GM20431 (cell line): ENCODE data around the gene ATOH8.

Experiments used
- in situ Hi-C: fragments of 300-500 bp; cut with MseI, MboI; formaldehyde crosslinking; loops from one replicate; pipeline ENCODE4 v1.15.0; 2020; ENCODE audit warnings: low sequenced_read_pairs; ENCODE audit not compliant: unreplicated experiment

Gene ATOH8

DNA sequence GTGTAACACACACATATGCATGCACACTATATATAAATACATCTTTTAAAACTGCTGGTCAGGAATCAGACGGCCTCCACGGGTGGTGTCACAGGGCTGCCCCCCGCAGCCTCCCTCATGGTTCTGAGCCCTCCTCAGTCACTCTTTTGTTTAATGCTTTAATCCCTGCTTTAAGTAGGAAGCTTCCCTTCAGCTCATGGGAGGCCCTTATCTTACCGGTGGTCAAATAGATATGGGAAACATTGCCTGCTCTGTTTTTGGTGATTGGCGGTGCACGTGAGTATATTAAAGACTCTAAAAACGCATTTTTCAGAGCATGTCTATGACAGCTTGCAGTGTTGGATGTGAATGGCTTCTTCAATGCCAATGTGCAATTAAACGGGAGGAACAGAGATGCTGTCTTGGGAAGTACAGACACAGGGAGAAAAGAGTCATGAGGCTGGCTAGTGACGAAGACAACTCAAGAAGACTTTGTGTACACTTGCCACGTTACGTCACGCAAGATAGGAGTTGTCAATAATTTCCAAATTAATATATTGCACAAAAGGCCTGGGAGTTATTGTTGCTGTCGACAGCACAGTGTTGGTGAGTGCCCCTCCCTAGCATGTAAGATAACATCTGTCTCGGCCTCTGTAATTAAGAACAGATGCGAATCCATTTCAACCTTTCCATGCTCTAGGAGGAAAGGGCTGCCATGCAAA lies 36.3 kb upstream of the ATOH8 start:
- in situ Hi-C loops, result no loop called here

DNA sequence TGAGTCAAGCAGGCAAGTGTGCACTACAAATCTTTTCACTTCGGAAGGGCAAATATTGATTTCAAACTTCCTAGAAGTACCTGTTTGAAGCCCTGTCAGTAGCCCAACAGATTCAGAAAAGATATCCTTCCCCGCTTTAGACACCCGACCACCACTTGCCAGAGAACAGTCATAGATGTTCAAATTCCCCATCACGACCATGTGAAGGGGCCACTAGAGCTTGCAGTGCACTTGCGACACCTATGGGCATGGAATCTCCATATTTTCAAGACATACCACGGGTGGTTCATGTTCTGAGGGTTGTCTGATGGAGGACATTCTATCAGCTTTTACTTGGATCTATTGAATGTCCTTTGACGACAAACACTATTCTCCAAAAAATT lies 35.8 kb upstream of the ATOH8 start:
- in situ Hi-C loops, result no loop called here

DNA sequence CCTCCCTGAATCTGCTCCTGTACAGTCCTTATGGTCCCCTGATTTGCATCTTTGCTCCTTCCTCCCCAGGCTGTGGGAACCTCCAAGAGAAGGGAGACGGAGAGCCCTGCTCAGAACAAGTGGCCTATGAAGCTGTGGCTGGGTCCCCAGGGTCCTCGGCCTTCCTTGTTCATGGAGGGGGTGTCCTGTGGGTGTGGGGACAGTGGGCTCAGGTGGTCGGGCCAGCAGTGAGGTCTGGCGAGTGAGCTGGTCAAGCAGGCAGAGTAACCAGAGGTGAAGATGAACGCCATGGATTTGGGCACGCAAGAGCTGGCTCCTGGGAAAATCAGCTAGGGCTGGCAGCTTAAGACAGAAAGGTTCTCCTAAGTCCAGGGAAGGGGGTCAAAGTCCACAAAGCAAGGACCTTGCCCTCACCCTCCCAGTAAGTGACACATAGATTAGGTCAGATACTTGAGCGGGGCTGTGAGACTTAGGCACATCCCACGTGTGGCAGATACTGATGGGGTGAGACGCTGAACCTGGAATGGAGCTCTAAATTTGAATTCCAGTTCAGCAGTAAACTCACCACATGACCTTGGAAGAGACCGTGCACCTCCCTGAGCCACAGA lies 34.8 kb upstream of the ATOH8 start:
- in situ Hi-C loops, result no loop called here

DNA sequence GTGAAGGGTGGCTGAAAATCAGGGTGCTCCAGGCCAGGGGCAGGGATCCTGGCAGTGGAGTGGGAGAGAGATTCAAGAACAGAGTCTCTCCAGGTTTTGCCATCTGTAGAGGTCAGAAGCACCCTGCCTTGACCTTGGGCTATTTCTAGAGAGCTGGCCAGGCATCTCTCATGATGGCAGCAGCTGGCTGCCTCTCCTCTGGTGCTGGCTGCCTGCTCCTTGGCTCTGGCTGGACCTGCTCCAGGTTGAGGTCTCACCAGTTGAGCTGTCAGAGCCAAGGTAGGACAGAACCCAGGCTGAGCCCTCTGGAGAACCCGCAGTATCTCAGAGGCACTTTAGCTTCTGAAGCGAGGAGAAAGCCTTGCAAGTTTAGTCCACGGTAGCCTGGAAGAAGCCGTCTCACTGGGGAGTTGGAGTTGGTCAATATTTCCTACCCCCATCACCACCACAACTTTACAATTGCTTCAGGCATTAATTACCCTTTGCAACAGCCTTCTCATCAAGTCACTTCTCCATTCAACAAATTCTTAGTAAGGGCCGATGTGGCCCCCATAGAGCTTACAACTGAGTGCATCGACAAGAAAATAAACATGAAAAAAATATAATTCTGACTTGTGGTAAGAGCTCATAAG lies 34.1 kb upstream of the ATOH8 start:
- in situ Hi-C loops, result loop anchor here (5.0 kb wide), 1 partner anchor 98 kb away; no protein-coding TSS in a partner anchor

DNA sequence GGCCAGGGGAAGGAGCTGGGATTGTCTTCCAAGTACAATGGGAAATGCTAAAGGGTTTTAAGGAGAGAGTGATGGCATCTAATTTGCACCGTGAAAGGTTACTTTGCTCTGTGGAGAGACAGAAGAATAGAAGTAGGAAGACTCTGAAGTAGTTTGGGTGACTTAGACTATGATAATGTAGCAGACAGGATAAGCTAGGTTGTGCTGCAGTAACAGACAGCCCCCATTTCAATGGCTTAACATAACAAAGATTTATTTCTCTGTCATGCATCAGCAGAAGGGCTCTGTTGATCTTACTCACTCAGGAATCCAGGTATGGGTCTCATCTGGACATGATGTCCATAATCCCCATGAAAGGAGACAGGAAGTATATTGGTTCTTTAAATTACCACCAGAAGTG lies 33.3 kb upstream of the ATOH8 start:
- in situ Hi-C loops, result loop anchor here (5.0 kb wide), 1 partner anchor 97 kb away; no protein-coding TSS in a partner anchor

DNA sequence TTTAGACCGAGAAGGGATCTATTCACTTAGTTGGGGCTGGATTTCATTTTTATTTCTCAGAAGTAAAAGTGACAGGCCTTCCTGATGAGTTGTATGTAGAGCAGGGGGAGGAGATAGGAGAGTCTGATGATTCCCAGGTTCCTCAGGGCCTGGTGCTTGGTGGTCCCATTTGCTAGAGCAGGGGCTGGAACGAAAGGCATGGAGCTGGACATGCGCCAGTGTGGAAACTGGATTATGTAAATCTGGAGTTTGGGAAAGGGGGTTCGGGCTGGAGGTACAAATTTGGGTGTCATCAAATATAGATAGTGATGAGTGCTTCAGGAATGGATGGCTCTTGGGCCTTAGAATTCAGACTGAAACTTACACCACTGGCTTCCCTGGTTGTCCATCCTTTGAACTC lies 32.1 kb upstream of the ATOH8 start:
- in situ Hi-C loops, result loop anchor here (5.0 kb wide), 1 partner anchor 96 kb away; no protein-coding TSS in a partner anchor

DNA sequence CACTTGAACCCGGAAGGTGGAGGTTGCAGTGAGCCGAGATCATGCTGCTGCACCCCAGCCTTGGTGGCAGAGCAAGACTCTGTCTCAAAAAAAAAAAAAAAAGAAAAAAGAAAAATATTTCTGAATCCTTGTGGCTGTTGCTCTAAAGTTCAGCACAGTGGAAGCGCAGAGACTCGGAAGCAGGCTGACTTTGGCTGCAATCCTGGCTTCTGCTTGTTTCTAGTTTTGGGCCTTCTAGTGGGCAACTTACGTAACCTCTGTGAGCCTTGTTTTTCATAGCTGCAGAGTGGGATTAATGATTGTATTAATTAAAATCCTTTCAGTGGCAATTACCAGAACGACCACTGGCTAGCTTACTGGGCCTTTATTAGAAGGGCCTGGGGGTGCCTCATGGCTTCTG lies 31.3 kb upstream of the ATOH8 start:
- in situ Hi-C loops, result loop anchor here (5.0 kb wide), 1 partner anchor 95 kb away; no protein-coding TSS in a partner anchor

DNA sequence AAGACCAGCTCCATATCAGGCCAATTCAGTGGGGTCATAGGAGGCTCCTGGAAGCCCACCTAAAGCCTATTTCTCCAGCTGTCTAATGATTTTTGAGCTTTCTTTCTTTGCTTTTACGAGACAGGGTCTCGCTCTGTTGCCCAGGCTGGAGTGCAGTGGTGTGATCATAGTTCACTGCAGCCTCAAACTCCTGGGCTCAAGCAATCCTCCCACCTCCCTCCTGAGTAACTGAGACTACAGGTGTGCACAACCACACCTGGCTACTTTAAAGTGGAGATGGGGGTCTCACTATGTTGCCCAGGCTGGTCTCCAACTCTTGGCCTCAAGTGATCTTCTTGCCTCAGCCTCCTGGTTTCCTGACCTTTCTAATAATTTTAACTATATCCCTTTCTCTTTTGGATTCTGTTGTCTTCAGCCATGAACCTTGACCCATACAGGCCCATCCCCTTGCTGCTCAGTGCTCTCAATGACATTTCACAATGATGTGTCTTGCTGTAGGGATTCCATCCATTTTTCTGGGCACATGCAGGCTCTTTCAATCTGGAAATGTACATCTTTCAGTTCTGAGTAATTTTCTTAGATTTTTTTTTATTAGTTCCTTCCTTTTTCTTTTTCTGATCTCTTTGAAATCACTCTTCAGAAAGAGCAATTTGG lies 30.0 kb upstream of the ATOH8 start:
- in situ Hi-C loops, result loop anchor here (5.0 kb wide), 1 partner anchor 93 kb away; no protein-coding TSS in a partner anchor

DNA sequence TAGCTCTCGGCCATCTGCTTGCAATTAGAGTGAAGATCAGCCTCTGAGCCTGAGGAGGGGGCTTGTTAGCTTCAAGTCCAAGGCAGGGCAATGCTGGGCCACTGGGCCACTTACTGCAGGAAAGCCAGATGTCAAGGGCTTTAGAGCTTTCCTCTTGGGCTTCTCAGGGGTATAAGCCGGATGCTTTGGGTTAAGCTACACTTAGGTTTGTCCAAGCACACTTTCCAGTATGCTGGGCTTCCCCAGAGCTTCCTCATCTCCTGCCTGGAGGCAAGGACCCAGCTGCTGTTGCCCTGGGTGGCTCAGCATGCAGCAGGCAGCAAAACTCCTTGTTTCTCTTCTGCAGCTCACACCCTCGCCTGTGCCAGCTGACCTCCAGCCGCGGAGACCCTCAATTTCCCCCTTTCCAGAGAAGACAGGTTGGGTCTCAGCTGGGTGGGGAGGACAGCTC lies 29.0 kb upstream of the ATOH8 start:
- in situ Hi-C loops, result loop anchor here (5.0 kb wide), 1 partner anchor 93 kb away; no protein-coding TSS in a partner anchor

DNA sequence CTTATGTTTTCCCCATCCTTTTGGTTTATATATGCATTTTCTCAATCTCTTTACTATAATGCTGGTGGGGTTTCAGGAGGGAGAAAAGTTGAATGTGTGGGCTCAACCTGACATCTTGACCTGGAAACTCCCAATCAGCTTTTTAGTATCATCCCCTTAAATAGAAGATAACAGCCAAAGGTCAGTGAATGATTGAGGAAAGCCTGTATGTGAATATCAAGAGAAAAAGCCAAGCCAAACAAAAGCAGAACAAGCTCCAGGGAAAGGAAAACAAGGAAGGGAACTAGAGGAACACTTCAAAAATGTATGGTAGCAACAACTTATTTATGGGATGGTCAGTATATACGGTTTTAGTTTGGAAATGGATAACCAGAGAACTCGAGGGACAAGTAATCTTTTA lies 28.3 kb upstream of the ATOH8 start:
- in situ Hi-C loops, result no loop called here

DNA sequence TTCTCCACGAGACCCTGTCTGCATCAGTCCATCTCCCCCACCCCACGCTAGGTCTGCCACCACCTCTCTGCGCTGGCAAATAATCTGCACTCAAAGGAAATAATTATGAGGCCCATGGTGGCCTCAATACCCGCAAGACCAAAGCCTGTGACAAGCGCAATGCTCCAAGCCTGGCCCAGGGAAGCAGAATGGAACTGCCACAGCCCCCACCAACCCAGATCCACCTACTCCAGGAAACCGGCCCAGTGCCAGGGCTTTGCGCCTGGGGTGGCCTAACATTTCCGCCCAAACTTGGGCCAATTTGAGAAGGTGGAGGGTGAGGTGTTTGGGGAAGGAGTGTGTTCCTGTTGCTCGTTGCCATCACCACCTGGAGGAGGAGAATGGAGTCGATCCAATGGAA lies 26.0 kb upstream of the ATOH8 start:
- in situ Hi-C loops, result no loop called here

DNA sequence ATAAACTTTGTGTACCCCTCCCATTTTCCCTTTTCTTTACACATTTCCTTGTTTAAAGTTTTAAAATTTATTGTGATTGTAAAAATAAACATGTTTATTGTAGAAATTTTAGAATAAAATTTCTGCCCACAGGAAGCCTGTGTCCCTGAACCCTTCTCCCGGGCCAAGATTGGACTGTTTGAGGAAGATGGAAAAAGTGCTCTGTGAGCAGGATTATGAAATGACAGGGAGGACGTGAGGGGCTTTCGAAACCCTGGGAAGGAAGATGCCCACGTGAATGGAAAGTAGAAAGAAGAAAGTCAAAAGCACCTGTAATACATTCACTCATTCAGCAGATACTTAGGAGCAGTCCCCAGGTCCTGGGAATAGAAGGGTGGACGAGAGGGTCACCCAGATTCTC lies 25.4 kb upstream of the ATOH8 start:
- in situ Hi-C loops, result no loop called here

DNA sequence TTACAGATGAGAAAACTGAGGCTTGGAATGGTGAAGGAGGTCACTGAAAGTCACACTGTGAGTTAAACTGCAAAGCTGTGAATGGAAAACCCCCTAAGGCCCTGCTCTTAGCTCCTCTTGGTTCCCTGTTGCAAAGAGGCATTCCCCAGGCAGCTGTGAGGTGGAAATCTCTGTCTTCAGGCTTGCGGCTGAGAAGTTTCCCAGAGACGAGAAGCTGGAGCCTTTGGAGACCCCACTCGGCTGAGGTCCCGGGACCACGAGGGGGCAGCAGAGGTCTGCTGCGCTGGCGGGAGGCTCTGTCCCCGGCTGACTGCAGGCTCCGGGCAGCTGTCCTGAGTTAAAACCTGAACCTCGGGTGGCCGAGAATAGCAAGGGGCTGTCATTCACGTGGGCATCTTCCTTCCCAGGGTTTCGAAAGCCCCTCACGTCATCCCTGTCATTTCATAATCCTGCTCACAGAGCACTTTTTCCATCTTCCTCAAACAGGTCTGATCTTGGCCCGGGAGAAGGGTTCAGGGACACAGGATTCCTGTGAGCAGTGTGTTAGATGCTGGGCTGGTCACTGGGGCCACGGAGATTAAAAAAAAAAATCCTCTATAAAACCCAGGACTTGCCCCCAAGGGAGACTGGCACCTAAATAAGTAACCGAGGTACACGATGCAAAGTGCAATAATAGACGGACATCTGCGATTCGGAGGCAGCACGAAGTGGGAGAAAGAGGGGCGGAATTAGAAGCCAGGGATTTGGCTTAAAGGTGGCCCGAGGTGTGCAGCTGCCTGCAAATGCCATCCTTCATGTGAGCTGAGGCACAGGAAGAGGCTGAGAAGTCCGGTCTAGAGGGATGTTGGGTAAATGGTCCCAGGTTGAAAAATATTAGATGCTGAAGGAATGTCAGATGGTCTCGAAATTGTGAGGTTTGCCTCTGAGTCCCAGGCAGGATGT lies 24.6 kb upstream of the ATOH8 start:
- in situ Hi-C loops, result no loop called here

DNA sequence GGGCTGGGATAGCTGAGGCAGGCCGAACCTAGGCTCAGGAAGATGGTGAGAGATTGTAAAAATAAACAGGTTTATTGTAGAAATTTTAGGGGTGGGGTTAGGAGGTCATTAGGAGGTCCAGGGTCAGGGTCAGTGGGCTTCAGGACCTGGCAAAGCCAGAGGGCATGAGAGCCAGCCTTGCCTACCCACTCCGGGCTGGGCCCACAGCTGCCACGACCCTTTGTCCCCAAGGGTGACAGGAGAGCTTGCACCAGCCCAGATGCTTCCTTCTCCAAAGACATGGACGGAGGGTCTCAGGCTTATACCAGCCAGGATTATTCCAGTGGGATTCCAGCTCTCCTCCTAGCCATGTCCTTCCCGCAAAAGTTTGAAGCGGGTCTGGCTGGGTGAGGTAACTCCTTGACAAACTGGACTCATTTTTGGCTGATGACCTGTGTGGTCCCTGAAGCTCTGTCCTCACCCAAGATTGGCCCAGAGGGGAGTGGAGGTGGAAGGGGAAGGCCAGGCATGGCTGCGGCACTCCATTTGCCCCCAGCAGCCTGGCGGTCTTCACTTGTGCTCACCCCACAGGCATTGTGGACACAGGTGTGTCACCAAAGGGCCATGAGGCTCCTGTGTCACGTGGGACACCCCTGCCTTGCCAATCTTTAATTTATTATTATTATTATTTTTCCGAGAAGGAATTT lies 23.8 kb upstream of the ATOH8 start:
- in situ Hi-C loops, result no loop called here

DNA sequence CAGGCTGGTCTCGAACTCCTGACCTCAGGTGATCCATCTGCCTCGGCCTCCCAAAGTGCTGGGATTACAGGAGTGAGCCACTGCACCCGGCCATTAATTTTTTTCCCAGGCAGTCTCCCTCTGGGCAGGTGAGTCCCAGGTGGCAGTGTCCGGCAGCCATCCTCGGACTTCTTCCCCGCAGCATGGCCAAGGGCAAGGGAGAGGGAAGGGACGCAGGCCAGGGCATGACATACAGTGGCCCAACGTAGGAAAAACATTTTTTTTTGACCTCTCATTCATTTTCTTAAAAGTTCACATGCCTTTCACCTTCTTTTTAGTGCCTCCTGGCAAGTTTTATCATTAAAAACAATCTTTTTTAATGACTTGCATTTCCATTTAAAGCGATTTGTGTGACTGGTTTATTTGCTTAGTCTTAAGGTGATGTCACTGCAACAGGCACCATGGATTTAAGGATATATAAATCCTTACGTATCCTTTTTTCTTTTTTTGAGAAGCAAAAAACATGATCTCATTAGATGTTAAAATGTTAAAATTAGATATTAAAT lies 23.0 kb upstream of the ATOH8 start:
- in situ Hi-C loops, result no loop called here

DNA sequence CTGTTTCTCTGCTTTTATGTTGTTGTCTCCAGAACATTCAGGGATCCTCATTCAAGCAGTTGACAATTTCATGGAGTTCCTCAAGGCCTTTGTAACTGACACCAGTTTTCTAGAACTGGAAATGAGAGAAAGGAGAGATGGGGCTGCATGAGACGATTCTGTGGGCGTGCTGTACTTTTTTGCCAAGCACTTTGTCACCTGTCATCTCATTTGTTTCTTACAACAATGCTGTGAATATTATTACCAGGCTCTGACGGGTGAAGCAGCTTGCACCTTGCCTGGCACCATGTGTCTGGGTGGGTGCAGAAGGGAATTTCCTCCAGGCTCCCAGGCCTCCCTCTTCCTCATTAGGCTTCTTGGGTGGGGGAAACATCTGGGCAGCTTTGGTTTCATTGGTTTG lies 22.2 kb upstream of the ATOH8 start:
- in situ Hi-C loops, result no loop called here

DNA sequence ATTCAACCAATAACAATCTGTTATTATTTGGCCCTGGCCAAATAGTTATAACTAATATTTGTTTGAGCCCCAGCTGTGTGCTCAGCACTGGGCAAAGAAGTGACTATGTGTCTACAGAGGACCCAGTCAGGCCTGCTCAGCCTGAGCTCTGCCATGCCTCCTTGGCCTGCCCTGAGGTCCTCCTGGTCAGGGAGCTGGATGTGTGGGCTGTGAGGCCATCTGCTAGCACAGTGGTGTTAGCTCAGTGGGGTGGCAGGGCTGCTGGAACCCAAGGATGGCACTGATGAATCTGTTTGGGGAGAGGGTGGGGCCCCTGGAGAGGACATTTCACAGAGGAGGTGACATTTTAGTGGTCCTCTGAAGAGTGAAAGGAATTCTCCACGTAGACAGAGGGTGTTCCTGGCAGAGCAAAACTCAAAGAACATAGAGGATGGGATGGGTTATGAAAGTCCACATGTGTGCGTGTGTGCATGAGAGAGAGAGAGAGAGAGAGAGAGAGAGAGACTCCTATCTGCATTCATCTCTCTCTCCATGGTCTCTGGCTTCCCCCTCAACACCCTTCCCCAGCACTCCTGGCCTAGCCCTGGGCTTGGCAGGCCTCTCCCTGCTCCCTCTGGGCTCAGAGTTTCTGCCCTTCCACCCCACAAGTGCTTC lies 21.2 kb upstream of the ATOH8 start:
- in situ Hi-C loops, result no loop called here
